ENCODE measurements around the gene KIF2C.
"Not testable (repeated sequence)": the region's sequence is repeated elsewhere in the genome, so short reads cannot be mapped to it uniquely, and the experiment has no call there.

The KIF2C gene

DNA sequence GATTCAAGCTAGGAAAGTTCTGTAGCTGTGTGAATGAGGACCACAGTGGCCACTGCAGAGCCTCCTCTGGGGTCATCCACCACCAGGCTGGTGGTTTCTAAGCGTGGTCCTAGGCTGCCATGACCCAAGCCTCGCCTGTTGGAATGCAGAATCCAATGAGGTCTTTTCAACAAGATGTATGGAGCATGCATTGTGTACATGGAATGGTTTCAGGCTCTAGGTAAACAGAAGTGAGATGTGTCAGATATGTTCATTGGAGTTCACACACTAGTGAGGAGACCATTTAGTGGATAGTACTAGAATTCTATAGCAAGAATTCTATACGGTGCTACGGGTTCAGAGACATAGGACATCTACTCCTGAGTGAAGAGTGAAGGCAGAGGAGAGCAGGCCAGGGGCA lies 19.4 kb upstream of the KIF2C start:
- DNase-seq, result no peak

DNA sequence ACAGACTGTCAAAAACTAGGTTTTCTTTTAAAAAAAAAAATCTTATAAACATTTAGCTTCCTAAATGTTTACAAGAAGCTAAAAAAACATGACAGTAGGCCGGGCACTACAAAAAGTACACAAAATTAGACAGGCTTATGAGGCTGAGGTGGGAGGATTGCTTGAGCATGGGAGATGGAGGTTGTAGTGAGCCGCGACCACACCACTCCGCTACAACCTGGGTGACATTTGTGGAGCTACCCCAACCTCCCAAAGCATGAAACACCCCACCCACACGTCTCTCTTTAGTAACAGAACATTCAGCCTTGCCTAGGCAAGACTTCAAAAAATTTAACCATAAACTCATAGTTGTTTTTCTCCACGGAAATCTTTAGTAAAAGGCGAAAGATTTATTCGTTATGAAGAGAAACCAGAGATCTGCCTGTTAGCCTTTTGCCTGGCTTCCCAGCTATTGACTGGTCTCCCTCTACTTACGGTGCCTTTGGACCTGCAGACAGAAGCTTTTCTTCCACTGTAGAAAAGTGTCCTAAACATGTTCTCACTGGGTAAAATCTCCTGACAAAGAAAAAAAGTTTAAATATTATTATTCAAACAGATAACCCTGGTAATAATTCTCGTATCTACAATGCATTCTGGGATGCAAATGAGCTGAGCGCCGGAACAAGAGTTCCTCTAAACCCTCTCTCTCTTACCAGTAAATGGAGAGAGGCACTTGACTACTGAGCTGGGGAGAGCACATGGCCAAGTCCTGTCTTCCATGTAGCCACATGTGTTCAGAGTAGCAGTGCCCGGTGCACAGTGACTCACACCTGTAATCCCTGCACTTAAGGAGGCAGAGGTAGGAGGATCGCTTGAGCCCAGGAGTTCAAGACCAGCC lies 17.9 kb upstream of the KIF2C start:
- DNase-seq, result peak; percentile 99

DNA sequence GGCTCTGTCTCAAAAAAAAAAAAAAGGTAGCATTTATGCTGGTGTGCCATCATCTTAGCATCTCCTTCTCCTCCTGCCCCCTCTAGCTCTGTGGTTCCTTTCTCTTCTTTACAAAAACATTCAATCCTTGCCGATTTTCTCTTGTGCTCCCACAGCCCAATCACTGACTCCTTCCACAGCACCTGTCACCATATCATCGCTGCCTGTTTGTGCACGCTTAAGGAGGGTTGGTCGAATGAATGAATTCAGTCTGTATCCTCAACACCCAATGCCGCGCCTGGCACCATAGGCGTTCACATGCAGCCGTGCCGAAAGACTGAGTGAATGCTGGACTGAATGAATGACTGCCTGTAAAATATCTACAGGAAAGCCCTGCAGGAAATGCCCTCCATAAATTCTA lies 16.6 kb upstream of the KIF2C start:
- no peak for DNase-seq

DNA sequence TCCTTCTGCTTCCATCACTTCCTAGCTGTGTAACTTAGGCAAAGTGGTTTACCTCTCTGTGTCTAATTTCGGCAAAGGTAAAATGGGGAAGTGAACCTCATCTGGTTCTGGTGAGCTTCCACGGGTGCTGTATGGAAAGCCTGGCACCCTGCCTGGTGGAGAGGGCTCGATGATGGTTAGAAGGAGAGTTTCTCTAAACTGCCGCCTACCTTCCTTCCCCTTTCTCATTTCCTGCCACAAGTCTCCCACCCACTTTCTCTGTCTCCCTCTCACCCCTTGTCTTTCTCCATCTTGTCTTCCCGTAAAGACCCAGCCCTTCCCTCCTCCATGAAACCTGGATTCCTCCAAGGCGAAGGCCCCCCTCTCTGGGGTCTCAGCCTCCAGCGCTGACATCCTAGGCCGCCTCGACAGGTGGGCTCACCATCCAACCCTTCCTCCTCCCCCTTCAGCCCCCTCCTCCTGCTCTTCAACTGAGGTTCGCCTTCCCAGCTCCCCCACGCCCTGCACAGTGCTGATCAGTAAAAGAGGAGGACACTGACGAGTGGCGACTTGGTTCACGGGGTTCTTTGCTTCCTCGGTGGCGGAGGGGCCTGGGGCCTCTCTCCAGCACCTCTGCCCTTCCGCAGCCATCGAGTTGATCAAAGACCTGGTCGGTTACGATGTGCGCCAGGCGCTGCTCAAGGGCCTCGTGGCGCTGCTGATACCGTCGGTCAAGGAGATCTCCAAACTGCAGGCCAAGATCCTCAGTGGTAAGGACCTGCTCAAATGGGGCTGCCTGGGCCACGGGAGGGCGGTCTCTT lies 15.9 kb upstream of the KIF2C start:
- DNase-seq, result no peak

DNA sequence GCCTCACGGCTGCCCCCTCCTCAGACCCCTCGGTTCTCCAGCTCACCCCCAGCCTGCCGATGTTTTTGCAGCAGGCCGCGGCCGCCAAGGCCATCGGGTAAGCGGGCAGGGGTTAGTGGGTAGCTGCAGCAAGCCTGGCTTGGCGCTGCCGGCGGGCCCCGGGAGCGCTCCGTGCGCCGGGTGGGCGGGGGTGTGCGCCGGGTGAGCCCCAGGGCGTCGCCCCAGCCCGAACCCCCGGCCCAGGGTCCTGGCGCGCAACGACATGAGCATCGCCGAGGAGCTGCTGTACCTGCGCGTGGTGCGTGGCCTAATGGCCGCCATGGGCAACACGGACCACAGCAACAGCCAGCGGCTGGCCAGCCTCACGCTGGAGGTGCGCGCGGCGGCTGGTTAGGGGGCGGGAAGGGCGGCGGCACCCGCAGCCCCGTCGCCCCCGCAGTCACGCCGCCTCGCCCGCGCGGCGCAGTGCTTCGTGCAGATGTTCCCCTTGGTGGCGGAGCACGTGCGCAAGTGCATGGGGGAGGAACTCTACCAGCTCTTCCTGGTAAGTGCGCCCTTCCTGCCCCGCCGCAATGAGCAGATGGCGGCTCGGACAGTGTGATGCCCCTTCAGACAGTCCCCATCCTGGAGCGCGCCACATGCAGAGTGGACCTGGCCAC lies 15.2 kb upstream of the KIF2C start:
- DNase-seq, result no peak

DNA sequence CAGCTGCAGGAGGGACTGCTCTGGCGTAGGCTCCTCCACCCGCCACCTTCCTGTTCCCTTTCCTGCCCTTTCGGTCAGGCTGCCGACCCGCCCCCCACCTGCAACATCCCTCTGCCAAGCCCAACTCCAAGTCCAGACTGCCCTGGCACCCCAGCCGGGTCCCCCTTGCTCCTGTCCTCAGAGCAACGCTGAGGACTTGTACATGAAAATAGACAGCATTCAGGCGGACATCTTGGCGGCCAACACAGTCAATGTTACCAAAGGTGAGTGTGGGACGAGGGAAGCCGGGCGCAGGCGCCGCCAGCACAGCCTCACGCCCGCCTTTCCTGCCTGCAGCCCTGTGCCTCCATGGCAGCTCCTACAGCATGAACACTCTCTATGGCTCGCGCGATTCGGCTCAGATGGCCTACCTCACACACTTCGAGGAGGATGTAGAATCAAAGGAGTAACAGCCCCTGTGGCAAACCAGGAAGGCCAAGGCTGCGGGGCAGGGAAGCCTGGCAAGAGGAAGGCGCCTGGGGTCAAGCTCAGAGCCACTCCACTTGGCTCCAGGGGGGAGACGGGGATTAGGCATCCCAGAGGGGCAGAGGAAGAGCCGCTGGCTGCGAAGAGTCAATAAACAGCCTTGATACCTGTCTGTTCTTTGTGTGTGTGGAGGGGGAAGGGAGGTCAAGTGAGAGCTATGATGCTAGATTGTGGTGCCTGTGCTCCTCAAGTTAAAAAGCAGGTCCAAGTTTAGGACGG lies 14.5 kb upstream of the KIF2C start:
- no peak for DNase-seq

DNA sequence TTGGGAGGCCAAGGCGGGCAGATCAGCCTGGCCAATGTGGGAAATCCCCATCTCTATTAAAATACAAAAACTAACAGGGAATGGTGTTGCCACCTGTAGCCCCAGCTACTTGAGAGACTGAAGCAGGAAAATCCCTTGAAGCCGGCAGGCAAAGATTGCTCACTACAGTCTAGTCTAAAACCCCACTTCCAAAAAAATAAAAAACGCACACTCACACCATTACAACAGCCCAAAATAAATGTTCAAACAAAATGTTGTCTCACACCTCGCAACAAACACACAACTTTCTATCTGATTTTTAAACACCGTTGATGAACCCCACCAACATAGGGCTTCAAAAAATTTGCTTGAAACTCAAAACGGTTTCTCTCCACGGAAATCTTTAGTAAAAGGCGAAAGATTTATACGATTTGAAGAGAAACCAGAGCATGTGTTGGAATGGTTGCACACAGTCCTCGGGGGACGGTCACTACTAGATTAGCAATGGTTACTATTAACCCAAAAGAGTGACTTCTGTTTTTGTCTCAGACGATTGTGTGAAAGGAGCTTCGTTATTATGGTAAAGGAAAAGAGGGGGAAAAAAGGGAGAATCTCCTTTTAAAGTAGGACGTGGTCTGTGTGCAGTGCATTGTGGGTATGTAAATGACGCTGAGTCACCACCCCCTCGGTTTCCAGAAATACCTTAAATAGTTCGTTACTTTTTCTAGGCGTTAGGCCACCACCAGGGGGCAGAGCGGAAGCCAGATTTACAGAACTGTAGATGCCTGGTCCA lies 8.7 kb upstream of the KIF2C start, which contains the start of gene RNU5D-1:
Gene RNU5D-1 (minus strand): TSS at position 430 of the 772 bp plus-strand sequence.
- peak; percentile 99 for DNase-seq

DNA sequence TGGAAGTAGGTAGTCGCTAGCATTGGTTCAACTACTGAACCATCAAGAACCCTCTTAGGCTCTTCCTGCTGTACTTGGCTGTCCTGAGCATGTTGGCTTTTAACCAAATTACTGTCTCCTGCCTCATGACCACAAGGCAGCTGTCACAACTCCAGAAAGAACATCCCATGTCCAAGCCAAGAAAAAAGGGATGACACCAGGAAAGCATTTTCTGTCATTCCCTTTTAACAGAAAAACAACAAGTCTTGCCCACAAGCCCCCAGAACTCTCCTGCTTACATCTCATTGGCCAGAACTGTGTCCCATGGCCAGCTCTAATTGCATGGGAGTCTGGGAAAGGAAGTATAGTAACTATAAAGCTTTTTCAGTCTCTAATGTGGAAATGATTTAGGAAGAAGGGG lies 6.3 kb upstream of the KIF2C start:
- peak; percentile 90 for DNase-seq

DNA sequence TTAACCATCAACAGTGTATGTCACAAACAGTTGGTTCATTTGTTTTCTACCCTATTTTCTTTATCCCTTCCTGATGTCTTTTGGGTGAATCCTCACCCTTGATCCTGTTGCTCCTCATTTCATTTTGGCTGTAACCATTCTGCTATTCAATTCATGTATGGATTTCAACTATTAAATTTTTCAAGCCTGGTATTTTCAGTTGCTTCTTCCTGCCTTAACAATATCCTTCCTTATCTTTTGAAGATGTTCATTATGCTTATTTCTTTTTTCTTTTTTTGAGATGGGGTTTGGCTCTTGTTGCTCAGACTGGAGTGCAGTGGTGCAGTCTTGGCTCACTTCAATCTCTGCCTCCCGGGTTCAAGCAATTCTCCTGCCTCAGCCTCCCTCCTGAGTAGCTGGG lies 5.9 kb upstream of the KIF2C start:
- DNase-seq, result no peak

DNA sequence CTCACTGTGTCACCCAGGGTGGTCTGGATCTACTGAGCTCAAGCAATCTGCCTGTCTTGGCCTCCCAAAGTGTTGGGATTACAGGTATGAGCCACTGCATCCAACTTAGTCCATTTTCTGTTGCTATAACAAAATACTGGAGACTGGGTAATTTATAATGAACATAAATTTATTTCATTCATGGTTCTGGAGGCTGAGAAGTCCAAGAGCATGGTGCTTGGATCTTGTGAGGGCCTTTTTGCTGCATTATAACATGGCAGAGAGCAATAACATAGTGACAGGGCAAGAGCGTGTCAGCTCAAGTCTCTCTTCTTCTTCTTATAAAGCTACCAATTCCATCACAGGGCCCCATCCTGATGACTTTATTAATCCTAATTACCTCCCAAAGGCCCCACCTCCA lies 3.6 kb upstream of the KIF2C start:
- DNase-seq, result no peak

DNA sequence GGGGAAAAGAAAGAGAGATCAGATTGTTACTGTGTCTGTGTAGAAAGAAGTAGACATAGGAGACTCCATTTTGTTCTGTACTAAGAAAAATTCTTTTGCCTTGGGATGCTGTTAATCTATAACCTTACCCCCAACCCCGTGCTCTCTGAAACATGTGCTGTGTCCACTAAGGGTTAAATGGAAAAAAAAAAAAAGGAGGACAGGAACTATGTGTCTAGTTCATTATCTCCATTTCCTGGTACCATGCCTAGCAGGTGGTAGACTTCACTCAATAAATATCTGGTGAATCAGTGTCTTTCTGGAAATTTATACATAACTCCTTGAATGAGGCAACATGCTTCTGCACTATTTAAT lies 707 bp upstream of the KIF2C start:
- DNase-seq, result peak; percentile 74

DNA sequence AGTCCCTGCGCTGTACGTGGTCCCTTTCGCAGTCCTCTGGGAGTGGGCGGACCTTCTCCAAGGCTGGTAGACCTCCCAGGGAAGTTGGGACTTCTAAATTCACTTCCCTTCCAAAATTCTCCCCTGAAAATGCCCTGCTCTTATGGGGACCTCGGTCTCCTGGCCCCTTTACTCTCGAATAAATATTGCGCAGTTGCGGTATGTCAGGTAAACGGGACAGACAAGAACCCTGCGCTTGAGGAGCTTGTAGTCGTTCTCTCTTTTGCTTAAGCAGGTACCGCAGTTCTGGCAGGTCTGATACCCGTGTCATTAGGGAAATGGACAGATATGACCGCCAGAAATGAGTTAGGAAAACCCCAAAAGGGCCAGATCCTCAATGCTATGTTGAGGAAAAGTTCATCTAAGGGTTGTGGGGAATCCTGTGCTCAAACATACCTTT lies 561 bp downstream of the KIF2C start:
- no peak for DNase-seq

DNA sequence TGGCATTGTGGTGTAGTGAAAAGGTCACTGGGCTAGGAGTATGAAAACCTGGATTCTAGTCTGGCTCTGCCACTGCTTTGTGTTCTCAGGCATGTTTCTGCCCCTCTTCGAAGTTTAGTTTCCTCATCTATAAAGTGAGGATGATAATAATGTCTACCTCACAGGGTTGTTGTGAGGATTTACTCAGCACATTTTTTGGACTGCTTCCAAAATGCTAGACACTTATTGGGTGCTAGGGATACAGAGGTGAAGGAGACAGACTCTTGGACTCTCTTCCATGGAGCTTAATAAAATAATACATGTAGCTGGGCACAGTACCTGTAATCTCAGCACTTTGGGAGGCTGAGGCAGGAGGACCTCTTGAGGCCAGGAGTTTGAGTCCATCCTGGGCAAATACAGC lies 3.6 kb downstream of the KIF2C start:
- DNase-seq, result no peak

DNA sequence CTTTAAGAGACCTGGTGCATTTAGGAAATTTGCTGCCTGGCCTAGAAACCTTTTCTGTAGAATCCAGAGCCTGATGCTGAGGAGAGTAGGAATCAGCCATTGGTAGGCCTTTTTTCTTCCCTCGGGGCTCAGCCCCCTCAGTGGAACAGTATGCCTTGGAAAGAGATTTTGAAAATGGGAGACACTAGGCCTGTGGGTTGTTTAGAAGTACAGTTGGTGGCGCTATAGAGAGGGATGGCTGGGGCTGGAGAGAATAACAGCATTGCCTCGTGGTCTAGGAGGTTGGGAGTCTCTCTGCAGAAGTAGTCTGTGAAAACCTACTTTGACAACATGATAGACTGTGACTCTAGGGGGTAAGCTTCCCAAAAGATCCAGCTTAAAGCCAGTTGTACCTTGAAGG lies 8.2 kb downstream of the KIF2C start:
- no peak for DNase-seq

DNA sequence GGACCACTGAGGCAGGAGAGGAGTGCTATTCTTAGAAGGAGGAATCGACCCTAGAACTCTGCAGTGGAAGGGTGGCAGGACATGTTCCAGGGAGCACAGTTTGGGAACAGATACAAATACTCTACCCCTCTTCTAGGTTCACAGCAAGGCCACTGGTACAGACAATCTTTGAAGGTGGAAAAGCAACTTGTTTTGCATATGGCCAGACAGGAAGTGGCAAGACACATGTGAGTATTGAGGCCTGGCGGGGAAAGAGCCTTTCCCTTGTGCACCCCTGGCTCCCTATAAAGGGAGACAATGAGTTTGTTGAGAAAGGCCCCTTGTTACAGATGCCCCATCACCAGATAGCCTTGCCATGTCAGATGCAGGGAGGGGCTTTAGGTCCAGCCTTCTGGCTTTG lies 17.8 kb downstream of the KIF2C start:
- no peak for DNase-seq

DNA sequence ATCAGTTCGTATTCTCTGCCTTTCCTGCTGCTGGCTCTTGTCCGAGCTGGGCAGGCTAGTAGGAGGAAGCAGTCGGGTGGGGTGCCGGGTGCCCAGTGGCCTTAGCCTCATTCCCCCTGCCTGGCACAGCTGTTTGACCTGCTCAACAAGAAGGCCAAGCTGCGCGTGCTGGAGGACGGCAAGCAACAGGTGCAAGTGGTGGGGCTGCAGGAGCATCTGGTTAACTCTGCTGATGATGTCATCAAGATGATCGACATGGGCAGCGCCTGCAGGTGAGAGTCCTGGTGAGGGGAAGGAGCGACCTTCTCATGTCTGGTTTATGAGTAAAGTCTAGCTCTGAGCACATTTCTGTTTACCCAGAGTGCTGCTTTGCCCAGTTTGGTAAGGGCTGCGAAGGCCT lies 19.4 kb downstream of the KIF2C start:
- no peak for DNase-seq

DNA sequence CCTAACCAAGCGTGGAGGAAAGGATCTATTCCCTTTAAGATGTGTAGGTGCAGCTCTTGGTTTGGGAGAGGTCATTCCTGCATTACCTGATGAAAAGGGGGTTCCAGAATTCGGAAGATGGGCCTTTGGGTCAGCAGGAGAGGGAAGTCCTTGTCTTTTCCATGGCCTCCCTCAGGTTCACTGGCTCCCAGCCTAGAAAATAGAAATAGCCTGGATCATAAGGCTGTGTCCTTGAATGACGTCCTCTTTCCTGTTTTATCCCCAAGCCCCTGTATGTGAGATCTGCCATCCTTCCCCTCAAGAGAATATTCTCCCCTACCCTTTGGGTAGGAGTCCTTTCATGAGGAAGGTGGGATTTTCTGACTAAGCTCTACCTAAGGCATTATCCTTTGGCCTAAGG lies 21.2 kb downstream of the KIF2C start:
- no peak for DNase-seq

DNA sequence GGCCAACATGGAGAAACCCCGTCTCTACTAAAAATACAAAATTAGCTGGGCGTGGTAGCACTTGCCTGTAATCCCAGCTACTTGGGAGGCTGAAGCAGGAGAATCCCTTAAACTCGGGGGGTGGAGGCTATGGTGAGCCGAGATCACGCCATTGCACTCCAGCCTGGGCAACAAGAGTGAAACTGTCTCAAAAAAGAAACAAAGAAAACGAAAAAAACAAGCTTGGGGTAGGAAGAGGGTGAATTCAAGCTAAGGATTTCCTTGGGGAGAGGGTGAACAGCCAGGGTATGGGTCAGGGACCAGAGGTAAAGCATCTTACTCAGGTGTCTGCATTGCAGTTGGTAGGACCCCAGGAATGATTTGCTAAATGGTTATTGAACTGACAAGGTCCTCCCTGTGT lies 26.8 kb downstream of the KIF2C start:
- not testable (repeated sequence) for DNase-seq

DNA sequence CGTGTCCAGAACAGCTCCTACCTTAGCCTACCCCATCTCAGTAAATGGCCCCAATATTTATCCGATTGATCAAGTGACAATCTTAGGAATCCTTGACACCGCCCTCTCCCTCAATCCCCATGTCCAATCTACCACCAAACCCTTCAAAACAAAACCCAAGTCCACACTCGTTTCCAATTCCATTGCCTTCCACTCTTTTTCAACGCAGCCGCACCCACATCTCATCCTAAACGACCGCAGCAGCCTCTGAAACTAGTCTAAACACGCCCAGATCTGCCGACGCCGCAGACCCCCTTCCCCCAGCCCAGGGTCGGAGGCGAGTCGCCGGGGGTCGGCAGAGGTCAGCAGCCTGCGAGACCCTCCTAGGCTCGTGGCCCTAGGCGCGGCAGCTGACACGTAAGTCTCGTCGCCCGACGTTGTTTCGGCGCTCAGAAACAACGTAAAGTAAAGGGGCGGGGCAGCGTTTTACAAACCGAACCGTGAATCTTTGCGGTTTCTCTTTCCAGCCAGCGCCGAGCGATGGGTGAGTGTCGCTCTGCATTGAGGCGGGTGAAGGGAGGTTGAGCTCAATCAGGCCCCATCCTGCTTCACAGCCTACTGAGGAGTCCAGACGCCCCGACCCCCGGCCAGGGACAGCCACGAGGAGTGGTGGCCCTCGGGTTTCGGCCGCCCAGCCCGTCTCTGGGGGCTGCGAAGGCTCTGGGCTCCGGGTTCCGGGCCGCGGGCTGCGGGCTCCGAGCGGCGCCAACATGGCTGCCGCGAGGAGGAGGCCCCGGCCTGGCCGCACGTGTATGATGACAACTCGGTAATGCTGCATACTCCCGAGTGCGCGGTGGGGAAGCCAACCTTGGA lies 35.7 kb downstream of the KIF2C start, which contains the start of gene RPS8:
Gene RPS8 (plus strand): TSS at position 463 of the 852 bp plus-strand sequence. CDS start 57 bp downstream, at position 520.
- DNase-seq, result peak; percentile 98

DNA sequence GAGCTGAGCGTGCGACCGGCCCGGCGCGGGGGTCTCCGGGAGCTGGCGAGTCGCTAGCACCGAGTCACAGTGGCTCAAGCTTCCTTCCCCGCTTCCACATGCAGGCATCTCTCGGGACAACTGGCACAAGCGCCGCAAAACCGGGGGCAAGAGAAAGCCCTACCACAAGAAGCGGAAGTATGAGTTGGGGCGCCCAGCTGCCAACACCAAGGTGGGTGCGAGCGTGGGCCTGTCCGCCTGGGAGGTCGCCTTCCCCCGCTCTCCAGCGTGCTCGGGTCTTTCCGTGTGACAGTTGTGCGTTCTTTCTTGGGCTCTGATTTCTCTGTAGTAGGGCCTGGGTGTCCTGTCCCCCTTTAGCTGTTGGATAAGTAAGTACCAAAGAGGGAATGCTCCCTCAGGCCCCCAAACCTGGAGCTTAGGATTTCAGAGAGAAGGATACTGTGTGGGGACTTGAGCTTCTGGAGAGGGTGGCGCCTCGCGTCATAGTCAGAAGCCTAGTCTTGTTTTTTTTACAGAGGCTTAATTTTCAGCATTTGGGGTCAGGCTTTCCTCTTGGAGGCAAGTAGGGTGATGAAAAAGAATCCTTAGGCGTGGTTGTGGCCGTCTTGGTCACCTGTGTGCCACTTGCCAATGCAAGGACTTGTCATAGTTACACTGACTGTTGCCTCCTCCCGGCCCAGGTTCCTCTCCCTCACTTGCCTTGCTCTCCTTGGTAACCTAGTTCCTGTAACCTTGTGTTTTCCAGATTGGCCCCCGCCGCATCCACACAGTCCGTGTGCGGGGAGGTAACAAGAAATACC lies 36.5 kb downstream of the KIF2C start:
- no peak for DNase-seq
